H1 (cell line): ENCODE measurements around the gene PPP2R3A. TPM values are rescaled to one million over a fixed set of nuclear protein-coding genes. Genes with fewer than 3 reads are reported as not detected.

Experiments used
- CTCF ChIA-PET: fragments of 300-600 bp; sonication (Branson Sonifier 250); formaldehyde crosslinking; loops from one replicate; lab custom pipeline; 2021; ENCODE audit not compliant: partially characterized antibody; lab: Charles Lee
- POLR2A ChIA-PET: fragments of 300-600 bp; sonication (Branson Sonifier 250); formaldehyde crosslinking; loops from one replicate; lab custom pipeline; 2021; ENCODE audit warnings: inconsistent platforms; ENCODE audit not compliant: partially characterized antibody; lab: Charles Lee
- DNase-seq, 2 experiments: peaks; one replicate each; pipeline versions ENCODE4 v3.0.0 to v3.0.0-alpha.2; 2010 to 2022; ENCODE audit warnings: low spot score in 2 of 2, low read depth in 1 of 2, mixed read lengths in 1 of 2
- FAIRE-seq: peaks from 2 replicates; lab custom pipeline; 2011; peaks lifted over from hg19 to GRCh38; lab: Jason Lieb, UNC
- H2AFZ ChIP-seq: 2 replicates; pipeline ENCODE4 v1.8.1; 2012; ENCODE audit warnings: low read length, inconsistent platforms
- H2AK5ac ChIP-seq: 2 replicates; pipeline ENCODE4 v1.6.1; 2013; ENCODE audit warnings: low read depth, low read length
- H2BK120ac ChIP-seq: replicated peaks from 2 replicates; pipeline ENCODE3; 2013; ENCODE audit warnings: low read depth, low read length, inconsistent platforms
- H2BK12ac ChIP-seq: 2 replicates; pipeline ENCODE4 v1.6.1; 2013; ENCODE audit warnings: low read depth, low read length
- H2BK15ac ChIP-seq: 2 replicates; pipeline ENCODE4 v1.6.1; 2013; ENCODE audit warnings: low read length
- H2BK20ac ChIP-seq: 2 replicates; pipeline ENCODE4 v1.6.1; 2013; ENCODE audit warnings: low read length
- H2BK5ac ChIP-seq: 2 replicates; pipeline ENCODE4 v1.6.1; 2013; ENCODE audit warnings: low read depth, low read length
- H3K14ac ChIP-seq: 2 replicates; pipeline ENCODE4 v1.6.1; 2013; ENCODE audit warnings: inconsistent platforms; ENCODE audit not compliant: insufficient read length
- H3K18ac ChIP-seq: 2 replicates; pipeline ENCODE4 v1.6.1; 2013; ENCODE audit warnings: low read length; ENCODE audit errors: extremely low read depth
- H3K23ac ChIP-seq: 2 replicates; pipeline ENCODE4 v1.6.1; 2013; ENCODE audit warnings: inconsistent platforms; ENCODE audit not compliant: insufficient read length
- H3K23me2 ChIP-seq: 2 replicates; pipeline ENCODE4 v1.6.1; 2013; ENCODE audit warnings: low read depth, low read length
- H3K27ac ChIP-seq: 2 replicates; pipeline ENCODE4 v1.6.1; 2011; ENCODE audit warnings: low read depth, low read length, inconsistent platforms
- H3K27me3 ChIP-seq, 4 experiments: replicated peaks in 1 of 4; 1 replicate in 1 of 4; 2 replicates in 3 of 4; pipeline versions ENCODE4 v1.6.1 to v1.8.1; 2011 to 2013; ENCODE audit warnings: low read length in 3 of 4, mild to moderate bottlenecking in 3 of 4, inconsistent platforms in 2 of 4, mixed read lengths in 2 of 4, moderate library complexity in 1 of 4; ENCODE audit not compliant: control insufficient read depth in 3 of 4, insufficient read depth in 3 of 4; ENCODE audit errors: extremely low read depth in 1 of 4
- H3K36me3 ChIP-seq, 4 experiments: 2 replicates each; pipeline versions ENCODE4 v1.6.1 to v1.8.1; 2011 to 2013; ENCODE audit warnings: mild to moderate bottlenecking in 4 of 4, low read length in 3 of 4, moderate library complexity in 2 of 4, control low read depth in 1 of 4, inconsistent platforms in 1 of 4; ENCODE audit not compliant: insufficient read depth in 4 of 4, control insufficient read depth in 2 of 4
- H3K4ac ChIP-seq: replicated peaks from 2 replicates; pipeline ENCODE3; 2013; ENCODE audit warnings: low read length, low read depth, mixed read lengths, inconsistent platforms; ENCODE audit not compliant: insufficient read length
- H3K4me1 ChIP-seq, 4 experiments: replicated peaks in 1 of 4; 1 replicate in 1 of 4; 2 replicates in 3 of 4; pipeline versions ENCODE4 v1.6.1 to v1.8.1; 2011 to 2013; ENCODE audit warnings: low read length in 3 of 4, inconsistent platforms in 2 of 4, mixed read lengths in 1 of 4; ENCODE audit not compliant: insufficient read depth in 4 of 4, control insufficient read depth in 3 of 4
- H3K4me2 ChIP-seq, 2 experiments: 2 replicates each; pipeline versions ENCODE4 v1.6.1 to v1.8.1; 2011 to 2013; ENCODE audit warnings: low read depth in 2 of 2, low read length in 2 of 2, control low read depth in 1 of 2, inconsistent platforms in 1 of 2, mild to moderate bottlenecking in 1 of 2; ENCODE audit not compliant: insufficient read depth in 1 of 2
- H3K4me3 ChIP-seq, 4 experiments: fragments of 200-600, 300-600 bp in 1 of 4; sonication (generic), shearing (Covaris generic), sonication (Bioruptor Twin) in 1 of 4; 2 replicates each; pipeline versions ENCODE4 v1.5.1 to v1.8.1; 2011 to 2016; ENCODE audit warnings: low read length in 4 of 4, low read depth in 3 of 4, control low read depth in 2 of 4, inconsistent platforms in 2 of 4, mild to moderate bottlenecking in 2 of 4, mixed read lengths in 1 of 4, moderate library complexity in 1 of 4; ENCODE audit not compliant: insufficient read depth in 2 of 4; ENCODE audit errors: extremely low read depth in 1 of 4
- H3K56ac ChIP-seq: replicated peaks from 2 replicates; pipeline ENCODE3; 2013; ENCODE audit warnings: low read depth, mild to moderate bottlenecking, mixed read lengths, low read length, inconsistent platforms; ENCODE audit not compliant: insufficient read length
- H3K79me1 ChIP-seq: 2 replicates; pipeline ENCODE4 v1.6.1; 2013; ENCODE audit warnings: low read depth, low read length, control low read depth
- H3K79me2 ChIP-seq, 2 experiments: 2 replicates each; pipeline versions ENCODE4 v1.6.1 to v1.8.1; 2012 to 2013; ENCODE audit warnings: low read length in 2 of 2, mild to moderate bottlenecking in 2 of 2, inconsistent platforms in 1 of 2; ENCODE audit not compliant: insufficient read depth in 2 of 2, control insufficient read depth in 1 of 2
- H3K9ac ChIP-seq, 4 experiments: replicated peaks in 1 of 4; 1 replicate in 1 of 4; 2 replicates in 3 of 4; pipeline versions ENCODE4 v1.6.1 to v1.8.1; 2011 to 2013; ENCODE audit warnings: low read depth in 3 of 4, low read length in 3 of 4, control low read depth in 2 of 4, mild to moderate bottlenecking in 2 of 4, moderate library complexity in 2 of 4, inconsistent platforms in 1 of 4; ENCODE audit errors: extremely low read depth in 1 of 4
- H3K9me3 ChIP-seq, 2 experiments: 2 replicates each; pipeline versions ENCODE4 v1.6.1 to v1.8.1; 2012 to 2013; ENCODE audit warnings: mild to moderate bottlenecking in 2 of 2, moderate library complexity in 2 of 2, control low read depth in 1 of 2, inconsistent platforms in 1 of 2, low read depth in 1 of 2, low read length in 1 of 2, mixed read lengths in 1 of 2; ENCODE audit not compliant: insufficient read depth in 2 of 2
- H4K20me1 ChIP-seq, 2 experiments: replicated peaks in 1 of 2; 2 replicates each; pipeline versions ENCODE3 to v1.8.1; 2011 to 2013; ENCODE audit warnings: inconsistent platforms in 2 of 2, low read length in 2 of 2, mild to moderate bottlenecking in 1 of 2; ENCODE audit not compliant: insufficient read depth in 2 of 2, control insufficient read depth in 1 of 2
- H4K5ac ChIP-seq: 2 replicates; pipeline ENCODE4 v1.6.1; 2013; ENCODE audit warnings: low read length, low read depth, mixed read lengths, inconsistent platforms; ENCODE audit not compliant: insufficient read length
- H4K8ac ChIP-seq: 2 replicates; pipeline ENCODE4 v1.8.0; 2013; ENCODE audit warnings: mild to moderate bottlenecking, moderate library complexity, low read length, inconsistent platforms; ENCODE audit not compliant: insufficient read depth; ENCODE audit errors: extremely low read depth
- H4K91ac ChIP-seq: replicated peaks from 2 replicates; pipeline ENCODE3; 2013; ENCODE audit warnings: low read length, mixed read lengths, inconsistent platforms; ENCODE audit not compliant: insufficient read length
- ATF3 ChIP-seq: IDR thresholded peaks from 2 replicates; pipeline ENCODE4 v1.6.1; 2011; ENCODE audit warnings: low read depth, mild to moderate bottlenecking, low read length; ENCODE audit not compliant: insufficient read depth
- BACH1 ChIP-seq: IDR thresholded peaks from 2 replicates; pipeline ENCODE4 v1.6.1; 2012; ENCODE audit warnings: low read length, improper control_type of control experiment
- CBX5 ChIP-seq: fragments of 300-800, 300-1000 bp; sonication (generic); IDR thresholded peaks from 2 replicates; pipeline ENCODE4 v1.7.1; 2016; ENCODE audit warnings: antibody characterized with exemption, low read length, low read depth
- CHD1 ChIP-seq: IDR thresholded peaks from 2 replicates; pipeline ENCODE4 v1.6.1; 2012; ENCODE audit warnings: low read depth, low read length, improper control_type of control experiment
- FOSL1 ChIP-seq: IDR thresholded peaks from 2 replicates; pipeline ENCODE4 v1.6.1; 2011; ENCODE audit warnings: mild to moderate bottlenecking, low read depth, low read length, moderate library complexity; ENCODE audit not compliant: insufficient read depth
- KDM1A ChIP-seq: fragments of 200-600, 300-600 bp; sonication (generic); IDR thresholded peaks from 2 replicates; pipeline ENCODE4 v1.7.1; 2016; ENCODE audit warnings: mild to moderate bottlenecking, low read length, borderline replicate concordance
- KDM5A ChIP-seq: fragments of 200-600 bp; IDR thresholded peaks from 2 replicates; pipeline ENCODE4 v1.7.1; 2012; ENCODE audit warnings: mild to moderate bottlenecking, low read length, inconsistent platforms, mixed read lengths
- MAFK ChIP-seq: IDR thresholded peaks from 2 replicates; pipeline ENCODE4 v1.6.1; 2012; ENCODE audit warnings: low read depth, mild to moderate bottlenecking, improper control_type of control experiment, low read length
- MAX ChIP-seq: IDR thresholded peaks from 2 replicates; pipeline ENCODE4 v1.6.1; 2012; ENCODE audit warnings: inconsistent platforms
- NANOG ChIP-seq: IDR thresholded peaks from 2 replicates; pipeline ENCODE4 v1.6.1; 2011; ENCODE audit warnings: low read length, low read depth, mild to moderate bottlenecking, inconsistent platforms; ENCODE audit not compliant: insufficient read depth, poor library complexity, severe bottlenecking
- RFX5 ChIP-seq: IDR thresholded peaks from 2 replicates; pipeline ENCODE4 v1.6.1; 2011; ENCODE audit warnings: low read depth, low read length, improper control_type of control experiment, borderline replicate concordance
- TAF1 ChIP-seq: IDR thresholded peaks from 2 replicates; pipeline ENCODE4 v1.6.1; 2011; ENCODE audit warnings: mild to moderate bottlenecking, low read depth, low read length
- ZNF274 ChIP-seq: IDR thresholded peaks from 2 replicates; pipeline ENCODE4 v1.7.0; 2012; ENCODE audit warnings: low read length, borderline replicate concordance; ENCODE audit errors: extremely low read depth
- polyA plus RNA-seq, 7 experiments: library from polyadenylated mRNA; depleted of rRNA in 3 of 7; stranded (reverse) in 5 of 7; unstranded in 2 of 7; fragments of >200 nt in 5 of 7; fragments of 200-250 nt in 2 of 7; gene quantifications; 1 replicate in 5 of 7; 2 replicates in 1 of 7; 4 replicates in 1 of 7; pipeline versions ENCODE4 v1.2.1 to v1.2.3, GENCODE V29; 2011 to 2013; ENCODE audit warnings: missing spikeins in 2 of 7, mixed read lengths in 2 of 7
- total RNA-seq: library from RNA; stranded (reverse); fragmentation: NEBNext Ultra II Directional; extraction: Animal tissue kit (Norgen Biotek cat#: 25700); gene quantifications from 2 replicates; pipeline ENCODE4 v1.2.1, GENCODE V29; 2021

PPP2R3A gene
- total and polyA plus RNA-seq, 2 of the 8 experiments (the other 6 are each of a cell fraction or from before 2014, with no cell fraction given), result 4.1 to 15.2 TPM

GRCh38 chr3:135973841-135974240 is 8.3 kb downstream of the PPP2R3A start (continued):
- no peak for TF ChIP-seq CHD1

GRCh38 chr3:135975053-135975452 is 9.5 kb downstream of the PPP2R3A start:
- FAIRE-seq (no peak), DNase-seq (no peak)
- Histone ChIP-seq H2BK20ac (no peak overlapping the region), H3K36me3 (no peaks in the 10 kb centered on the region), H3K23ac (no peak overlapping the region), H3K14ac (no peak overlapping the region), H3K4me3 (no peak overlapping the region), H3K4me1 (peaks cover 0 to 4% (median 3%) of the 10 kb centered on the region in 4 experiments; a peak in 2 of 7 replicates), H3K18ac (no peak overlapping the region), H3K56ac (no peak overlapping the region), H3K79me1 (peaks cover 2% of the 10 kb centered on the region; the same call in 1 of the 2 replicates), H2BK5ac (no peak overlapping the region), H4K5ac (no peak overlapping the region), H3K23me2 (no peaks in the 10 kb centered on the region), H3K4ac (no peak overlapping the region), H4K8ac (no peak overlapping the region), H2AFZ (no peak overlapping the region), H2AK5ac (no peak overlapping the region), H4K91ac (no peak overlapping the region), H3K79me2 (peaks cover 0 to 66% of the 10 kb centered on the region in 2 experiments; a peak in 3 of 4 replicates), H3K9me3 (no peaks in the 10 kb centered on the region), H3K4me2 (no peak overlapping the region), H2BK15ac (no peak overlapping the region), H4K20me1 (no peaks in the 10 kb centered on the region), H3K27me3 (no peaks in the 10 kb centered on the region), H2BK120ac (no peak overlapping the region), H3K27ac (no peak overlapping the region), H2BK12ac (no peak overlapping the region), H3K9ac (no peak overlapping the region)
- ChIA-PET POLR2A (interaction anchor here (2.5 kb wide), 1 partner anchor 9 kb away, joined by 10 read pairs; the partner anchor contains the start of gene PPP2R3A), CTCF (no interaction called here)
- TF ChIP-seq FOSL1, result no peak
- TF ChIP-seq ZNF274, result no peak
- TF ChIP-seq BACH1, result no peak
- TF ChIP-seq RFX5, result no peak
- no peak for TF ChIP-seq KDM5A
- TF ChIP-seq TAF1, result no peak
- no peak for TF ChIP-seq KDM1A
- no peak for TF ChIP-seq CBX5
- no peak for TF ChIP-seq MAX
- TF ChIP-seq MAFK, result no peak
- no peak for TF ChIP-seq ATF3
- TF ChIP-seq NANOG, result no peak
